GM12878 (cell line): ENCODE measurements around the gene GARNL3. TPM values are rescaled to one million over a fixed set of nuclear protein-coding genes. Genes with fewer than 3 reads are reported as not detected.
A peak's percentile ranks its signal among the peaks of the same experiment; 100 is the strongest.

ENCODE experiments used
- CUX1 ChIP-seq: IDR thresholded peaks from 2 replicates; pipeline ENCODE4 v1.6.1; 2012; ENCODE audit warnings: improper control_type of control experiment, low read depth, low read length; ENCODE audit not compliant: insufficient replicate concordance
- HSF1 ChIP-seq: fragments of 150-350 bp; IDR thresholded peaks from 2 replicates; pipeline ENCODE4 v1.6.1; 2014; ENCODE audit warnings: mild to moderate bottlenecking, low read depth, low read length
- NFXL1 ChIP-seq: fragments of 450-650 bp; IDR thresholded peaks from 2 replicates; pipeline ENCODE4 v1.6.1; 2017; ENCODE audit warnings: antibody characterized with exemption, mild to moderate bottlenecking, borderline replicate concordance
- RB1 ChIP-seq: fragments of 450-650 bp; formaldehyde crosslinking; IDR thresholded peaks from 2 replicates; pipeline ENCODE4 v1.6.1; 2017; ENCODE audit warnings: mild to moderate bottlenecking, borderline replicate concordance
- SIN3A ChIP-seq: IDR thresholded peaks from 2 replicates; pipeline ENCODE4 v1.6.1; 2012; ENCODE audit warnings: low read depth, low read length, improper control_type of control experiment
- SKIL ChIP-seq: fragments of 450-650 bp; IDR thresholded peaks from 2 replicates; pipeline ENCODE4 v1.6.1; 2017; ENCODE audit warnings: mild to moderate bottlenecking, low read depth, inconsistent platforms; ENCODE audit not compliant: poor library complexity, severe bottlenecking
- STAT1 ChIP-seq: fragments of 450-650 bp; conservative IDR thresholded peaks from 2 replicates; pipeline ENCODE4 v1.6.1; 2014; ENCODE audit warnings: antibody characterized with exemption, mild to moderate bottlenecking
- TBL1XR1 ChIP-seq: IDR thresholded peaks from 2 replicates; pipeline ENCODE4 v1.6.1; 2012; ENCODE audit warnings: low read depth, low read length, improper control_type of control experiment
- YBX1 ChIP-seq: fragments of 450-650 bp; IDR thresholded peaks from 2 replicates; pipeline ENCODE4 v1.6.1; 2016; ENCODE audit warnings: antibody characterized with exemption
- ZBTB33 ChIP-seq: fragments of 450-650 bp; IDR thresholded peaks from 2 replicates; pipeline ENCODE4 v1.6.1; 2017; ENCODE audit warnings: mild to moderate bottlenecking
- ZNF217 ChIP-seq: fragments of 450-650 bp; IDR thresholded peaks from 2 replicates; pipeline ENCODE4 v1.6.1; 2017; ENCODE audit warnings: antibody characterized with exemption, mild to moderate bottlenecking
- ZNF687 ChIP-seq: fragments of 450-650 bp; IDR thresholded peaks from 2 replicates; pipeline ENCODE4 v1.6.1; 2017; ENCODE audit warnings: mild to moderate bottlenecking, moderate library complexity
- ZZZ3 ChIP-seq: IDR thresholded peaks from 2 replicates; pipeline ENCODE4 v1.6.1; 2011; ENCODE audit warnings: low read depth; ENCODE audit not compliant: control insufficient read depth, insufficient read length
- polyA plus RNA-seq, 11 experiments: library from polyadenylated mRNA; depleted of rRNA in 4 of 11; unstranded in 6 of 11; stranded (reverse) in 5 of 11; fragments of >200 nt; fragmentation: Nextera tagmentation in 4 of 11; fragmentation: Illumina TruSeq in 1 of 11; extraction: Ambion mirVana in 4 of 11; extraction: Trizol in 1 of 11; gene quantifications; 1 replicate in 1 of 11; 2 replicates in 10 of 11; pipeline versions ENCODE4 v1.2.1 to v1.2.3, GENCODE V29; 2011 to 2016; ENCODE audit warnings: inconsistent platforms in 2 of 11, missing spikeins in 2 of 11, low read depth in 1 of 11
- total RNA-seq, 4 experiments: library from RNA; depleted of rRNA in 3 of 4; stranded (reverse); fragments of >200 nt in 3 of 4; fragmentation: Illumina TruSeq in 1 of 4; extraction: Trizol in 1 of 4; gene quantifications; 2 replicates each; pipeline versions ENCODE4 v1.2.1 to v1.2.3, GENCODE V29; 2013 to 2021

The GARNL3 gene
- total and polyA plus RNA-seq, 10 of the 15 experiments (the other 5 are each of a cell fraction or from before 2014, with no cell fraction given): 0.89 to 13.2 (median 6.3) TPM

- TF ChIP-seq ZNF687 (no peak), STAT1 (no peak), ZNF217 (0 out of 2 replicates have a peak, but pooled peaks have one; percentile 5), ZZZ3 (no peak), HSF1 (no peak), YBX1 (no peak), RB1 (no peak), CUX1 (no peak), ZBTB33 (no peak), TBL1XR1 (peak; percentile 92; the same call in 1 of the 2 replicates), SKIL (peak; percentile 98), NFXL1 (no peak), SIN3A (no peak)
Observed at GRCh38 chr9:127388037-127388855, 123.7 kb downstream of the GARNL3 start (continued).
